Measurements from ENCODE around the gene EXOSC7.

DNA sequence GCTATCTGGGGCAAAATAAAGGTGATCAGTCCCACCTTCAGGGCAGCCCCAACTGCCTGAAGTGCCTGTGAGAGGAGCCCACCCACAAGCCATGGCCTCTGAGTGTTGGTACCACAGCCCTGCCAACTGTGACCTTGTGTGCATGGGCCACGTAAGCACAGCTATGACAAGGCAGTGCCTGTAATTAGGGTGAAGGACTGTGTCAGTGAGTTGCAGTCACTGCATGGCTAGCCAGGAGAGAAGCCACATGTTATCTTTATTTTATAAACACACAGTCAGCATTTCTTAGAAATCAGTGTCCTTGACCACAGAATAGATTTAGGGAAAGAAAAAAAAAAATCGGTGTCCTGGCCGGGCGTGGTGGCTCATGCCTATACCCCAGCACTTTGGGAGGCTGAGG, 24.8 kb downstream of the EXOSC7 start:
- TF ChIP-seq, protein P1, sequence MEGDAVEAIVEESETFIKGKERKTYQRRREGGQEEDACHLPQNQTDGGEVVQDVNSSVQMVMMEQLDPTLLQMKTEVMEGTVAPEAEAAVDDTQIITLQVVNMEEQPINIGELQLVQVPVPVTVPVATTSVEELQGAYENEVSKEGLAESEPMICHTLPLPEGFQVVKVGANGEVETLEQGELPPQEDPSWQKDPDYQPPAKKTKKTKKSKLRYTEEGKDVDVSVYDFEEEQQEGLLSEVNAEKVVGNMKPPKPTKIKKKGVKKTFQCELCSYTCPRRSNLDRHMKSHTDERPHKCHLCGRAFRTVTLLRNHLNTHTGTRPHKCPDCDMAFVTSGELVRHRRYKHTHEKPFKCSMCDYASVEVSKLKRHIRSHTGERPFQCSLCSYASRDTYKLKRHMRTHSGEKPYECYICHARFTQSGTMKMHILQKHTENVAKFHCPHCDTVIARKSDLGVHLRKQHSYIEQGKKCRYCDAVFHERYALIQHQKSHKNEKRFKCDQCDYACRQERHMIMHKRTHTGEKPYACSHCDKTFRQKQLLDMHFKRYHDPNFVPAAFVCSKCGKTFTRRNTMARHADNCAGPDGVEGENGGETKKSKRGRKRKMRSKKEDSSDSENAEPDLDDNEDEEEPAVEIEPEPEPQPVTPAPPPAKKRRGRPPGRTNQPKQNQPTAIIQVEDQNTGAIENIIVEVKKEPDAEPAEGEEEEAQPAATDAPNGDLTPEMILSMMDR (IDR thresholded peaks at IDR 0.05) = no peak
- TF ChIP-seq ZFX (IDR thresholded peaks at IDR 0.05; ENCODE audit: borderline replicate concordance) = no peak
